Measurements from ENCODE around the gene RUNX2. TPM values are rescaled to one million over a fixed set of nuclear protein-coding genes. Genes with fewer than 3 reads are reported as not detected.

Gene RUNX2
- total RNA-seq, 6 experiments from 2014 or later, result 7.4 to 12.7 (median 10.8) TPM

DNA sequence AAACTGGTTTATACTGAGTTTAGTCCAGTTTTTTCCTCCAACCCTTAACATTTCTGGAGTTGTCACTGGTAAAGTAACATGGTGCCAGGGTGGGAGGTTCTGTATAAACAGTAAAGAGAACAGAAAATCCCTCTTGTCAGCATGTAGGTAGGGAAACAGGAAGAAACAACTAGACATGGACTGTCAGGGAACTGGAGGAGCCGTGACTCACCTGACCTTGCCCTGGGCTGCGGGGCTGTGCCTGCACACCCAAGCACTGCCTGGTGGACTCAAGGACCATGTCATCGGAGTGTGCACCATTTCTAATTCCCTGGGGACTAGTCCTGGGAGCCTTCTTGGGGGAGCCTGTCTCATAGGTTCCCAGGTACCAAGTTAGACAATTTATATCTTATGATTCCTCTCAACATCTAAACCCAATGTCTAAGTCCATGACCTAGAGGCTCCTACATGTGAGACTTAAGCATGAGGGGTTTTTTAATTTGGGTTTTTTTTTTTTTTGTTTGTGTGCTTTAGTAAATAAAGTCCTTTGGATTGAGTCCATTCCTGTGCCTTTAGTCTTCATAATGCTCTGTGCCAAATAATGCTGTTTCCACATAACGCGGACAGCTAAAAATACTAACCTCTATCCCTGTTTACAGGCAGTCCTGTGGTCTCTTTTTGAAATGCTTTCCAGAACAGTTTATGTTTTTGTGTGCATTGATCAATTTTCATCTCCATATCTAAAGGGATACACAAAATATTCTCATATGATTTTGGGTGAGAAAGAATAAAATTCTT, 186.5 kb downstream of the RUNX2 start:
- no peak for DNase-seq
- Mint-ChIP-seq H3K9me3 (no peaks in the 10 kb centered on the region), H3K27ac (no peak overlapping the region), H3K4me3 (no peak overlapping the region), H3K36me3 (ENCODE audit: low read depth) (peaks cover 21% of the 10 kb centered on the region), H3K4me1 (ENCODE audit: low read depth) (peaks cover 34% of the 10 kb centered on the region), H3K27me3 (ENCODE audit: insufficient read depth) (no peaks in the 10 kb centered on the region)
- TF ChIP-seq, protein P1, sequence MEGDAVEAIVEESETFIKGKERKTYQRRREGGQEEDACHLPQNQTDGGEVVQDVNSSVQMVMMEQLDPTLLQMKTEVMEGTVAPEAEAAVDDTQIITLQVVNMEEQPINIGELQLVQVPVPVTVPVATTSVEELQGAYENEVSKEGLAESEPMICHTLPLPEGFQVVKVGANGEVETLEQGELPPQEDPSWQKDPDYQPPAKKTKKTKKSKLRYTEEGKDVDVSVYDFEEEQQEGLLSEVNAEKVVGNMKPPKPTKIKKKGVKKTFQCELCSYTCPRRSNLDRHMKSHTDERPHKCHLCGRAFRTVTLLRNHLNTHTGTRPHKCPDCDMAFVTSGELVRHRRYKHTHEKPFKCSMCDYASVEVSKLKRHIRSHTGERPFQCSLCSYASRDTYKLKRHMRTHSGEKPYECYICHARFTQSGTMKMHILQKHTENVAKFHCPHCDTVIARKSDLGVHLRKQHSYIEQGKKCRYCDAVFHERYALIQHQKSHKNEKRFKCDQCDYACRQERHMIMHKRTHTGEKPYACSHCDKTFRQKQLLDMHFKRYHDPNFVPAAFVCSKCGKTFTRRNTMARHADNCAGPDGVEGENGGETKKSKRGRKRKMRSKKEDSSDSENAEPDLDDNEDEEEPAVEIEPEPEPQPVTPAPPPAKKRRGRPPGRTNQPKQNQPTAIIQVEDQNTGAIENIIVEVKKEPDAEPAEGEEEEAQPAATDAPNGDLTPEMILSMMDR (IDR thresholded peaks at IDR 0.05), result no peak

DNA sequence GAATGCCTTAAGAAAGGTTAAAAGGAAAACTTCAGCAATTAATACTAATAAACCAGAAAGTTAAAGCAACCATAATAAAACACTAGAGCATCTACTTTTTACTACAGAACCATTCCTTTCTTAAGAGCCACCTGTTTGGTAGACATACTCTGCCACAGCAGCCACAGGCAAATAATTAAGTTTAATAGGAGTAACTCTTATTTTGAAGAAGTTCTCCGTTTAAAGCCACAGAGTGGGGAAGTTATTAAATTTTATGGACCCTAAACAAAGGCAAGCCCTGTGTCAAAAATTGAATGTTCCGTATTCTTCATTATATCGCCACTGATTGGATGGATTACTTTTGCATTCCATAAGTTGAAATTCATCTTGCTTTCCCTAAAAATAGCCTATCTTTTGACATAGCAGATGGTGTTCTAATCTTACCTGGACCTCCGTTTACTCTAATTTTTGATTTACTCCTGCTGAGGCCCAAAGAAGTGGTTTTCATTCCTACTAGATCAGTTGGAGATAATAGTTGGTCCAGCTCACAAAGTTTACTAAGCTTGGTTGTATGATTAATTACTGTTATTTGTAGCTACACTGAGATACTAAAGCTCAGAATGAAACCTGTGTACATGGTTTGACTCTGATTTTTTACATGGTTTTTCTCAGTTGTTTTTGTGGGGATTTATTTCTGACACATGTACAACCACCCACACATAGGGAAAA, 190.0 kb downstream of the RUNX2 start:
- no peak for DNase-seq
- Mint-ChIP-seq H3K27ac (no peak overlapping the region), H3K9me3 (no peaks in the 10 kb centered on the region), H3K27me3 (ENCODE audit: insufficient read depth) (no peaks in the 10 kb centered on the region), H3K4me1 (ENCODE audit: low read depth) (peaks cover 57% of the 10 kb centered on the region), H3K36me3 (ENCODE audit: low read depth) (peaks cover 17% of the 10 kb centered on the region), H3K4me3 (no peak overlapping the region)
- TF ChIP-seq, protein P1 (IDR thresholded peaks at IDR 0.05), result no peak

DNA sequence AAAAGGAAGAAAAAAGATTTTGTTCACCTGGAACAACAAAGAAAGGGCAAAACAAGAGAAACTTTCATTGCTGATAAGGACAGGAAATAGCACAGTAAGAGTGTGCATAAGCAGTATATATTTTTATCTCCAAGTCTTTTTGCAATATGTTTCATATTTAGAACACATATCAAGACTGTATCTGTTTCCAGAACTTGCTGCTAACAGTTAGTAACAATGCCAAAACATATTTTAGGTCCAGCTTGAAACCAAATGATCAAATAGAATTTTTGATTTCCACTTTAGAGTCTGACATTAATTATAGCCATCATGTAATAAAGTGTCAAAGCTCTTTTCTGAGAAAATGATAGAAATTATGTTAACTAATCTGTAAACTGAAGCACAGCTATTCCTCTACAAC, 193.1 kb downstream of the RUNX2 start:
- no peak for DNase-seq

DNA sequence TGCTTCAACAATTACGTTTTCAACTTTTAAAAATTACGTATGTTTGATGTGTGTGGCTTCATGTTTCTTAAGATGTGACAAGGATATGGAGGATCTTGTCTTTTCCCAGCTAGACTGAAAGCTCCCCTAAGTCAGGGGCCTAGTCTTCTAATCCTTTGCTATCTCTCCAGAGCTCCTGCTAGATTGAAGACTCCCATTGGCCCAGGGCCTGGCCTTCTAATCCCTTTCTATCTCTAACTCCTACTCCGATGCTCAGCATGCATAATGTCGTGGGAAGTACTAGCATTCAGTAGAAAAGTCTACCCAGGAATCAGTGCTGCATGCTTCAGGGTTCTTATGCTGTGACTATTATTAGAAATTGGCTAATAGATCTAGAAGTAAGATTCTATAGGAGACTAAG, 194.4 kb downstream of the RUNX2 start:
- no peak overlapping the region for H3K4me3 Mint-ChIP-seq
- H3K27ac Mint-ChIP-seq, result no peak overlapping the region
- H3K4me1 Mint-ChIP-seq (ENCODE audit: low read depth), result peaks cover 56% of the 10 kb centered on the region
- H3K9me3 Mint-ChIP-seq, result no peaks in the 10 kb centered on the region
- TF ChIP-seq, protein P1 (IDR thresholded peaks at IDR 0.05), result no peak
- H3K36me3 Mint-ChIP-seq (ENCODE audit: low read depth), result peaks cover 21% of the 10 kb centered on the region
- no peaks in the 10 kb centered on the region for H3K27me3 Mint-ChIP-seq (ENCODE audit: insufficient read depth)
- DNase-seq, result no peak

More for the DNA sequence above, 193.1 kb downstream of the RUNX2 start:
- Mint-ChIP-seq H3K27ac (peak overlapping the region; percentile 73; the same call in 1 of the 2 replicates), H3K36me3 (ENCODE audit: low read depth) (peaks cover 15% of the 10 kb centered on the region; the same call in 1 of the 2 replicates), H3K4me3 (peak overlapping the region; percentile 65; the same call in 1 of the 2 replicates), H3K27me3 (ENCODE audit: insufficient read depth) (no peaks in the 10 kb centered on the region), H3K9me3 (no peaks in the 10 kb centered on the region), H3K4me1 (ENCODE audit: low read depth) (peaks cover 50% of the 10 kb centered on the region)
- TF ChIP-seq, protein P1 (IDR thresholded peaks at IDR 0.05), result no peak

DNA sequence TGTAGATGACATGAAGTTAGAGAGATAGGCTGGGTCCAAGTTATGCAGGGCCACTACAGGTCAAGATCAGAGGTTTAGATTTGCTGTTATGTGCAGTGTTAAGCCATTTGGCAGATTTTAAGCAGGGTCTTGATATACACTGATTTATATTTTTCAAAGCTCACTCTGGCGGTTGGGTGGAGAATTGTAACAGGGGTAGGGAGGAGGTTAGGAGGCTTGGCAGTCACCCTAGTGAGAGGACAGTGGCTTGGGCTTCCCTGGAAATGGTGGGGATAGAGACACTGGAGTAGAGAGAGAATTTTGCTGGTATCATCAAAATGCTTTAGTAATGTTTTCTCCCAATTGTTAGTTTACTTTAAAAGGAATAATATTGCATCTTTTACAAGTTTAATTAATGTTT, 199.1 kb downstream of the RUNX2 start:
- Mint-ChIP-seq H3K4me3 (no peak overlapping the region), H3K9me3 (no peaks in the 10 kb centered on the region), H3K27ac (no peak overlapping the region), H3K4me1 (ENCODE audit: low read depth) (peaks cover 16% of the 10 kb centered on the region), H3K27me3 (ENCODE audit: insufficient read depth) (no peaks in the 10 kb centered on the region), H3K36me3 (ENCODE audit: low read depth) (peaks cover 28% of the 10 kb centered on the region)
- TF ChIP-seq, protein P1 (IDR thresholded peaks at IDR 0.05), result no peak
- no peak for DNase-seq

Measured in HFFc6 (cell line).